Parathyroid adenoma (tissue), 2 donors: ENCODE data around the gene CCDC196.

ENCODE experiments used
- H2AFZ ChIP-seq: fragments of 300-600 bp; sonication (generic); one replicate; pipeline ENCODE4 v1.7.0; 2017; ENCODE audit warnings: antibody characterized with exemption, mild to moderate bottlenecking
- H3K27ac ChIP-seq: fragments of 300-600 bp; sonication (generic); one replicate; pipeline ENCODE4 v1.7.0; 2017
- H3K27me3 ChIP-seq: fragments of 300-600 bp; sonication (generic); one replicate; pipeline ENCODE4 v1.7.0; 2017; ENCODE audit warnings: low read length; ENCODE audit not compliant: control insufficient read depth, insufficient read depth
- H3K36me3 ChIP-seq: fragments of 300-600 bp; sonication (generic); one replicate; pipeline ENCODE4 v1.7.0; 2017; ENCODE audit warnings: low read length; ENCODE audit not compliant: control insufficient read depth, insufficient read depth
- H3K4me1 ChIP-seq: fragments of 300-600 bp; sonication (generic); one replicate; pipeline ENCODE4 v1.7.0; 2017; ENCODE audit warnings: control low read depth
- H3K4me2 ChIP-seq: fragments of 300-600 bp; sonication (generic); one replicate; pipeline ENCODE4 v1.7.0; 2017; ENCODE audit warnings: low read length
- H3K4me3 ChIP-seq: fragments of 300-600 bp; sonication (generic); one replicate; pipeline ENCODE4 v1.7.0; 2017; ENCODE audit warnings: low read depth, low read length
- H3K79me2 ChIP-seq: fragments of 300-600 bp; sonication (generic); one replicate; pipeline ENCODE4 v1.7.0; 2017; ENCODE audit warnings: control low read depth
- H3K9ac ChIP-seq: fragments of 300-600 bp; sonication (generic); one replicate; pipeline ENCODE4 v1.7.0; 2017; ENCODE audit warnings: mild to moderate bottlenecking
- H3K9me3 ChIP-seq: fragments of 300-600 bp; sonication (generic); one replicate; pipeline ENCODE4 v1.7.0; 2017; ENCODE audit warnings: low read length; ENCODE audit not compliant: control insufficient read depth
- TF ChIP-seq, protein P1 (sequence below): fragments of 300-600 bp; sonication (generic); IDR thresholded peaks from one replicate; pipeline ENCODE4 v1.7.0; 2017; ENCODE audit warnings: antibody characterized with exemption, mild to moderate bottlenecking
- donor health status: primary hyperparathyroidism.

Gene CCDC196

DNA sequence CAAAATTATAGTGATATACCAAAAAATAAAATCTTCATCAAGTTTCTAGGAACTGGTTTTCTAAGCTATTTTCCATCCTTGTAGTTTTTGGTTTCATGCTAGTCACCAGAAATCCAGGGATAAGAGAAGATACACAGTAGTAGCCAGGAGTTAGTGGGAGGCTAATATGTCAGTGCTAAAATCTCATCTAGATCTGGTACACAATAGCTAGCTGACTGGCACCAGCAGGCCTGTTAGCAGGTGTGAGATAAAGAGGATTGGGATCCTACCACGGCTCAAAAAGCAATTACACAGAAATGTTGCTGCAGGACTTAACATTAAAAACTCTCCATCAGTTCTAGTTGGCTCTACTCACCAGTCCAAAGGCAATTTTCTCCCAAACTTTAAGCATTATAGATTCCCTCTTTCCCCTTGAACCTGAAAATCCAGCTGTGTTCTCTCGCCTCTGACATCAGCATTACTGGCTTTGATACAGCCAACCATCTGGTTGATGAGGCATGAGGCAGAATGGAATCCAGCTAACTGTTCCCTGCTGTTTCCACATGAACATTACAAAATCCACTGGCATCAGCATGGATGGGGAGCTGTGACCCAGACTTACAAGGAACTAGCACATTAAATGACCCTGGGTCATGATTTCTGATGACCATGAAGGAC, 41.8 kb upstream of the CCDC196 start:
- Histone ChIP-seq H3K27me3 (no peaks in the 10 kb centered on the region), H3K4me2 (no peak overlapping the region), H2AFZ (no peak overlapping the region), H3K4me1 (no peaks in the 10 kb centered on the region), H3K79me2 (no peaks in the 10 kb centered on the region), H3K36me3 (no peaks in the 10 kb centered on the region), H3K4me3 (no peak overlapping the region), H3K9me3 (no peaks in the 10 kb centered on the region), H3K9ac (no peak overlapping the region), H3K27ac (no peak overlapping the region)
- TF ChIP-seq, protein P1, sequence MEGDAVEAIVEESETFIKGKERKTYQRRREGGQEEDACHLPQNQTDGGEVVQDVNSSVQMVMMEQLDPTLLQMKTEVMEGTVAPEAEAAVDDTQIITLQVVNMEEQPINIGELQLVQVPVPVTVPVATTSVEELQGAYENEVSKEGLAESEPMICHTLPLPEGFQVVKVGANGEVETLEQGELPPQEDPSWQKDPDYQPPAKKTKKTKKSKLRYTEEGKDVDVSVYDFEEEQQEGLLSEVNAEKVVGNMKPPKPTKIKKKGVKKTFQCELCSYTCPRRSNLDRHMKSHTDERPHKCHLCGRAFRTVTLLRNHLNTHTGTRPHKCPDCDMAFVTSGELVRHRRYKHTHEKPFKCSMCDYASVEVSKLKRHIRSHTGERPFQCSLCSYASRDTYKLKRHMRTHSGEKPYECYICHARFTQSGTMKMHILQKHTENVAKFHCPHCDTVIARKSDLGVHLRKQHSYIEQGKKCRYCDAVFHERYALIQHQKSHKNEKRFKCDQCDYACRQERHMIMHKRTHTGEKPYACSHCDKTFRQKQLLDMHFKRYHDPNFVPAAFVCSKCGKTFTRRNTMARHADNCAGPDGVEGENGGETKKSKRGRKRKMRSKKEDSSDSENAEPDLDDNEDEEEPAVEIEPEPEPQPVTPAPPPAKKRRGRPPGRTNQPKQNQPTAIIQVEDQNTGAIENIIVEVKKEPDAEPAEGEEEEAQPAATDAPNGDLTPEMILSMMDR: no peak

GRCh38 chr14:66445936-66446335, 40.2 kb upstream of the CCDC196 start:
- TF ChIP-seq, protein P1: no peak
- H3K4me1 ChIP-seq: no peaks in the 10 kb centered on the region
- H3K79me2 ChIP-seq: no peaks in the 10 kb centered on the region
- H3K4me2 ChIP-seq: no peak overlapping the region
- no peaks in the 10 kb centered on the region for H3K27me3 ChIP-seq
- H3K27ac ChIP-seq: no peak overlapping the region
- no peaks in the 10 kb centered on the region for H3K36me3 ChIP-seq
- no peak overlapping the region for H3K4me3 ChIP-seq
- no peak overlapping the region for H3K9ac ChIP-seq
- H3K9me3 ChIP-seq: no peaks in the 10 kb centered on the region
- no peak overlapping the region for H2AFZ ChIP-seq

- no peak overlapping the region for H3K4me3 ChIP-seq
- H3K4me2 ChIP-seq: no peak overlapping the region
- TF ChIP-seq, protein P1: no peak
- no peak overlapping the region for H3K27ac ChIP-seq
- H2AFZ ChIP-seq: no peak overlapping the region
- H3K27me3 ChIP-seq: no peaks in the 10 kb centered on the region
- no peaks in the 10 kb centered on the region for H3K36me3 ChIP-seq
- no peaks in the 10 kb centered on the region for H3K79me2 ChIP-seq
- no peaks in the 10 kb centered on the region for H3K4me1 ChIP-seq
- H3K9ac ChIP-seq: no peak overlapping the region
- no peaks in the 10 kb centered on the region for H3K9me3 ChIP-seq
Measured at GRCh38 chr14:66453469-66453868, 32.7 kb upstream of the CCDC196 start.

GRCh38 chr14:66459603-66460002, 26.6 kb upstream of the CCDC196 start:
- TF ChIP-seq, protein P1: no peak

DNA sequence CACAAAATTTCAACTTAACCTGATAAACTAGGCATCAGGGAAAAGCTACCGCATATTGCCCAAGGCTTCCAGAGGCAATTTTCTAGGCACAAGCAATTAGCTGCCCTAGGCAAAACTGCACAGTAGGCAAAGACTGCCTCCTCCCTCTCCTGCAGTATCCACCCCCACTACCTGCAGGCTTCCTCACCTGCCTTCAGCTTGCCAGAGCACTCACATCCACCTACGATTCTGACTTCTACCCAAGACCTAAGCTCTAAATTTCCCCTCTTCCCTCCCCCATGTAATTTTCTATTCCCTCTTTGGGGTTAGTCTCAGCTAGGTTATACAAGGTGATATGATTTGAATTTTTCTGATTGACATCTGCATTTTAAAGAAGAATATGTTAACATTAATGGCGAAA, 21.9 kb upstream of the CCDC196 start:
- Histone ChIP-seq H3K9me3 (no peaks in the 10 kb centered on the region), H3K27ac (no peak overlapping the region), H3K27me3 (no peaks in the 10 kb centered on the region), H3K79me2 (no peaks in the 10 kb centered on the region), H3K4me3 (no peak overlapping the region), H3K36me3 (no peaks in the 10 kb centered on the region), H2AFZ (no peak overlapping the region), H3K9ac (no peak overlapping the region), H3K4me2 (no peak overlapping the region), H3K4me1 (no peaks in the 10 kb centered on the region)
- TF ChIP-seq, protein P1: no peak

More at GRCh38 chr14:66459603-66460002, 26.6 kb upstream of the CCDC196 start:
- H3K27ac ChIP-seq: no peak overlapping the region
- H3K4me3 ChIP-seq: no peak overlapping the region
- no peaks in the 10 kb centered on the region for H3K36me3 ChIP-seq
- no peaks in the 10 kb centered on the region for H3K27me3 ChIP-seq
- no peaks in the 10 kb centered on the region for H3K9me3 ChIP-seq
- no peaks in the 10 kb centered on the region for H3K79me2 ChIP-seq
- H2AFZ ChIP-seq: no peak overlapping the region
- no peak overlapping the region for H3K9ac ChIP-seq
- no peaks in the 10 kb centered on the region for H3K4me1 ChIP-seq
- no peak overlapping the region for H3K4me2 ChIP-seq
